ENCODE results near the gene CDH4.

GRCh38 chr20:61210862-61211261, 41.2 kb upstream of the CDH4 start:
- TF ChIP-seq CTCF (IDR thresholded peaks at IDR 0.05) (no peak), POLR2A (IDR thresholded peaks at IDR 0.05) (no peak)
